Loucy (cell line): ENCODE measurements around the gene CCDC181.

Experiments used
- CTCF ChIP-seq: fragments of 200-600 bp; sonication (generic); conservative IDR thresholded peaks from 2 replicates; pipeline ENCODE4 v1.5.1; 2014; ENCODE audit warnings: mild to moderate bottlenecking, antibody characterized with exemption, low read length
- EZH2phosphoT487 ChIP-seq: fragments of 200-600 bp; IDR thresholded peaks from 2 replicates; pipeline ENCODE4 v1.6.1; 2018; ENCODE audit warnings: antibody characterized with exemption, mild to moderate bottlenecking, moderate library complexity, borderline replicate concordance

- TF ChIP-seq CTCF, result no peak
- no peak for TF ChIP-seq EZH2phosphoT487
Measured at GRCh38 chr1:169371404-169371803, 55.9 kb downstream of the CCDC181 start.
